Endothelial cell of umbilical vein (primary cell): ENCODE results near the gene LMLN.

ENCODE experiments used
- FOS ChIP-seq: IDR thresholded peaks from 2 replicates; pipeline ENCODE4 v1.6.1; 2011; ENCODE audit warnings: mild to moderate bottlenecking, low read length, moderate library complexity, borderline replicate concordance; ENCODE audit not compliant: insufficient read depth
- JUN ChIP-seq: IDR thresholded peaks from 2 replicates; pipeline ENCODE4 v1.6.1; 2011; ENCODE audit warnings: borderline replicate concordance, low read depth; ENCODE audit not compliant: insufficient read length, insufficient read depth
- MYC ChIP-seq: IDR thresholded peaks from one replicate; pipeline ENCODE4 v1.6.1; 2011; ENCODE audit warnings: mild to moderate bottlenecking, low read depth, low read length
- POLR2A ChIP-seq: IDR thresholded peaks from 2 replicates; pipeline ENCODE4 v1.6.1; 2012; ENCODE audit warnings: low read depth, mild to moderate bottlenecking, control low read depth, low read length
- POLR2AphosphoS5 ChIP-seq: IDR thresholded peaks from 2 replicates; pipeline ENCODE4 v1.6.1; 2012; ENCODE audit warnings: low read depth, mild to moderate bottlenecking, control low read depth, low read length, moderate library complexity; ENCODE audit not compliant: insufficient read depth
- TF ChIP-seq, protein P1 (sequence below): IDR thresholded peaks from 2 replicates; pipeline ENCODE4 v1.6.1; 2011; ENCODE audit not compliant: insufficient read depth, insufficient read length
- TF ChIP-seq, protein P2 (sequence below), 2 donors: IDR thresholded peaks; 1 replicate in 1 of 2; 2 replicates in 1 of 2; pipeline ENCODE4 v1.5.1; 2011; ENCODE audit warnings: low read length in 2 of 2, mild to moderate bottlenecking in 2 of 2, moderate library complexity in 2 of 2, control low read depth in 1 of 2, inconsistent platforms in 1 of 2, low read depth in 1 of 2; ENCODE audit not compliant: insufficient read depth in 1 of 2; ENCODE audit errors: extremely low read depth in 1 of 2

DNA sequence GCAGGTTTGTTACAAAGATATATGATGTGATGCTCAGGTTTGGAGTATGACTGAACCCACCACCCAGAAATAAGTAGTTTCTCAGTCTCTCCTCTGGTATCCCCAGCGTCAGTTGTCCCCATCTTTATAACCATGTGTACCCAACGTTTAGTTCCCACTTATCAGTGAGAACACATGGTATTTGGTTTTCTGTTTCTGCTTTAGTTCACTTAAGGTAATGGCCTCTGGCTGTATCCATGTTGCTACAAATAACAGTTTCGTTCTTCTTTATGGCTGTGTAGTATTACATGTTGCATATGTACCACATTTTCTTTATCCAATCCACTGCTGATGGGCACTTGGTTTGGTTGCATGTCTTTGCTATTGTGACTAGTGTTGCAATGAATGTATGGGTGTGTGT lies 132.3 kb downstream of the LMLN start:
- TF ChIP-seq, protein P1, sequence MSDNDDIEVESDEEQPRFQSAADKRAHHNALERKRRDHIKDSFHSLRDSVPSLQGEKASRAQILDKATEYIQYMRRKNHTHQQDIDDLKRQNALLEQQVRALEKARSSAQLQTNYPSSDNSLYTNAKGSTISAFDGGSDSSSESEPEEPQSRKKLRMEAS = no peak
- TF ChIP-seq POLR2A (no peak), JUN (no peak), POLR2AphosphoS5 (no peak), FOS (no peak), MYC (no peak)
- TF ChIP-seq, protein P2, sequence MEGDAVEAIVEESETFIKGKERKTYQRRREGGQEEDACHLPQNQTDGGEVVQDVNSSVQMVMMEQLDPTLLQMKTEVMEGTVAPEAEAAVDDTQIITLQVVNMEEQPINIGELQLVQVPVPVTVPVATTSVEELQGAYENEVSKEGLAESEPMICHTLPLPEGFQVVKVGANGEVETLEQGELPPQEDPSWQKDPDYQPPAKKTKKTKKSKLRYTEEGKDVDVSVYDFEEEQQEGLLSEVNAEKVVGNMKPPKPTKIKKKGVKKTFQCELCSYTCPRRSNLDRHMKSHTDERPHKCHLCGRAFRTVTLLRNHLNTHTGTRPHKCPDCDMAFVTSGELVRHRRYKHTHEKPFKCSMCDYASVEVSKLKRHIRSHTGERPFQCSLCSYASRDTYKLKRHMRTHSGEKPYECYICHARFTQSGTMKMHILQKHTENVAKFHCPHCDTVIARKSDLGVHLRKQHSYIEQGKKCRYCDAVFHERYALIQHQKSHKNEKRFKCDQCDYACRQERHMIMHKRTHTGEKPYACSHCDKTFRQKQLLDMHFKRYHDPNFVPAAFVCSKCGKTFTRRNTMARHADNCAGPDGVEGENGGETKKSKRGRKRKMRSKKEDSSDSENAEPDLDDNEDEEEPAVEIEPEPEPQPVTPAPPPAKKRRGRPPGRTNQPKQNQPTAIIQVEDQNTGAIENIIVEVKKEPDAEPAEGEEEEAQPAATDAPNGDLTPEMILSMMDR (IDR thresholded peaks at IDR 0.05; ENCODE audit: extremely low read depth in 1 of 2, insufficient read depth in 1 of 2, low read depth in 1 of 2, low read length in 2 of 2) = no peak
